MCF 10A (cell line): Measurements from ENCODE around the gene HIVEP2. TPM values are rescaled to one million over a fixed set of nuclear protein-coding genes. Genes with fewer than 3 reads are reported as not detected.

Experiments used
- BruUV-seq: library from RNA; stranded (reverse); fragments of 400-500 nt; replicated peaks from 2 replicates; lab custom pipeline; 2021; lab: Mats Ljungman, UMichigan
- CTCF ChIA-PET: fragments of 300-600 bp; sonication (Branson Sonifier 250); formaldehyde crosslinking; extraction: SDS; loops from one replicate; lab custom pipeline; 2021; ENCODE audit warnings: antibody characterized with exemption, inconsistent platforms; lab: Yijun Ruan, JAX
- POLR2A ChIA-PET: fragments of 300-600, 350-650 bp; sonication (Branson Sonifier 250); formaldehyde crosslinking; extraction: SDS; loops from one replicate; lab custom pipeline; 2020; ENCODE audit warnings: antibody characterized with exemption, inconsistent platforms; lab: Yijun Ruan, JAX
- DNase-seq: peaks from one replicate; pipeline ENCODE4 v3.0.0-alpha.2; 2018; ENCODE audit not compliant: unreplicated experiment
- H3K27ac Mint-ChIP-seq: one replicate; pipeline ENCODE4 v1.8.0; 2022; ENCODE audit warnings: mild to moderate bottlenecking, low read depth, mixed read lengths; ENCODE audit not compliant: unreplicated experiment
- H3K27me3 Mint-ChIP-seq: one replicate; pipeline ENCODE4 v1.8.0; 2022; ENCODE audit warnings: mixed read lengths; ENCODE audit not compliant: insufficient read depth, unreplicated experiment
- H3K36me3 Mint-ChIP-seq: one replicate; pipeline ENCODE4 v1.8.0; 2022; ENCODE audit warnings: mild to moderate bottlenecking, moderate library complexity, mixed read lengths; ENCODE audit not compliant: insufficient read depth, unreplicated experiment
- H3K4me1 Mint-ChIP-seq: one replicate; pipeline ENCODE4 v1.8.0; 2022; ENCODE audit warnings: mixed read lengths; ENCODE audit not compliant: insufficient read depth, unreplicated experiment
- H3K4me3 Mint-ChIP-seq: one replicate; pipeline ENCODE4 v1.8.0; 2022; ENCODE audit warnings: mild to moderate bottlenecking, moderate library complexity, mixed read lengths; ENCODE audit not compliant: unreplicated experiment
- H3K9me3 Mint-ChIP-seq: one replicate; pipeline ENCODE4 v1.8.0; 2022; ENCODE audit warnings: mixed read lengths; ENCODE audit not compliant: unreplicated experiment
- CTCF ChIP-seq: fragments of 200-600 bp; IDR thresholded peaks from one replicate; pipeline ENCODE4 v1.8.0; 2022; ENCODE audit warnings: antibody characterized with exemption, mild to moderate bottlenecking; ENCODE audit not compliant: unreplicated experiment
- intact Hi-C: fragments of 100-400 bp; cut with micrococcal nuclease; formaldehyde crosslinking; loops from 2 replicates; pipeline ENCODE4 v1.14.1; 2022
- total RNA-seq: library from RNA; stranded (reverse); gene quantifications from 2 replicates; pipeline ENCODE4 v1.2.3, GENCODE V29; 2022

Gene HIVEP2
- total RNA-seq, 1 experiment from 2014 or later = 23.6 TPM

GRCh38 chr6:142938510-142938909 lies 6.5 kb downstream of the HIVEP2 start:
- CTCF ChIA-PET = interaction anchor here (0.7 kb wide), 1 partner anchor 35 kb away, joined by 3 read pairs; no protein-coding TSS in a partner anchor
- DNase-seq = no peak
- POLR2A ChIA-PET = interaction anchor here (1.7 to 8.2 kb wide), 2 partner anchors 11 to 119 kb away, joined by 4 to 71 read pairs; no protein-coding TSS in a partner anchor
- BruUV-seq = no TSS peak
- Mint-ChIP-seq H3K9me3 (no peaks in the 10 kb centered on the region), H3K36me3 (peaks cover 4% of the 10 kb centered on the region), H3K4me3 (no peak overlapping the region), H3K27me3 (no peaks in the 10 kb centered on the region), H3K4me1 (peaks cover 39% of the 10 kb centered on the region), H3K27ac (no peak overlapping the region)
- intact Hi-C loops = no loop called here
- TF ChIP-seq CTCF = no peak

GRCh38 chr6:142937986-142938385 lies 7.0 kb downstream of the HIVEP2 start:
- H3K36me3 Mint-ChIP-seq = peaks cover 4% of the 10 kb centered on the region
- ChIA-PET POLR2A (interaction anchor here (8.2 kb wide), 1 partner anchor 11 kb away, joined by 71 read pairs; no protein-coding TSS in a partner anchor), CTCF (interaction anchor here (0.7 kb wide), 1 partner anchor 35 kb away, joined by 3 read pairs; no protein-coding TSS in a partner anchor)
- no peaks in the 10 kb centered on the region for H3K27me3 Mint-ChIP-seq
- no peak for TF ChIP-seq CTCF
- intact Hi-C loops = no loop called here
- peaks cover 39% of the 10 kb centered on the region for H3K4me1 Mint-ChIP-seq
- H3K4me3 Mint-ChIP-seq = no peak overlapping the region
- BruUV-seq = no TSS peak
- H3K9me3 Mint-ChIP-seq = no peaks in the 10 kb centered on the region
- DNase-seq = no peak
- H3K27ac Mint-ChIP-seq = no peak overlapping the region

- Mint-ChIP-seq H3K27me3 (no peaks in the 10 kb centered on the region), H3K4me3 (no peak overlapping the region), H3K27ac (no peak overlapping the region), H3K36me3 (peaks cover 4% of the 10 kb centered on the region), H3K9me3 (no peaks in the 10 kb centered on the region), H3K4me1 (peaks cover 24% of the 10 kb centered on the region)
- CTCF ChIA-PET = no interaction called here
- BruUV-seq = no TSS peak
- TF ChIP-seq CTCF = no peak
- intact Hi-C loops = no loop called here
- POLR2A ChIA-PET = interaction anchor here (0.9 kb wide), 1 partner anchor 51 kb away, joined by 4 read pairs; no protein-coding TSS in a partner anchor
- no peak for DNase-seq
These were observed 9.1 kb downstream of the HIVEP2 start for GRCh38 chr6:142935553-142936517.

GRCh38 chr6:142934599-142934998 lies 10.4 kb downstream of the HIVEP2 start:
- DNase-seq = no peak
- H3K4me1 Mint-ChIP-seq = peaks cover 24% of the 10 kb centered on the region

More at GRCh38 chr6:142934599-142934998, 10.4 kb downstream of the HIVEP2 start:
- CTCF ChIA-PET = interaction anchor here (0.6 kb wide), 1 partner anchor 459 kb away, joined by 3 read pairs; no protein-coding TSS in a partner anchor
- intact Hi-C loops = no loop called here
- Mint-ChIP-seq H3K27ac (no peak overlapping the region), H3K36me3 (peaks cover 4% of the 10 kb centered on the region), H3K27me3 (no peaks in the 10 kb centered on the region), H3K9me3 (no peaks in the 10 kb centered on the region), H3K4me3 (no peak overlapping the region)
- TF ChIP-seq CTCF = no peak
- BruUV-seq = no TSS peak
- POLR2A ChIA-PET = interaction anchor here (0.6 to 0.9 kb wide), 4 partner anchors 49 to 513 kb away, joined by 3 to 4 read pairs (median 3); no protein-coding TSS in a partner anchor
